ENCODE results near the gene LRRC14B. TPM values are rescaled to one million over a fixed set of nuclear protein-coding genes. Genes with fewer than 3 reads are reported as not detected.
"Not testable (repeated sequence)": the region's sequence is repeated elsewhere in the genome, so short reads cannot be mapped to it uniquely, and the experiment has no call there.

The LRRC14B gene
- total and polyA plus RNA-seq, 2 donors (not counting 1 experiment from before 2014, with no cell fraction given) = not detected

GRCh38 chr5:163338-163620, 28.0 kb upstream of the LRRC14B start:
- Histone ChIP-seq H3K27me3 (ENCODE audit: control insufficient read depth, insufficient read depth, low read length) (no peaks in the 10 kb centered on the region), H4K20me1 (ENCODE audit: control insufficient read depth, extremely low read depth, insufficient read depth, low read length) (no peaks in the 10 kb centered on the region), H3K27ac (ENCODE audit: insufficient read depth, low read length) (no peak overlapping the region), H3K9me3 (ENCODE audit: control insufficient read depth, insufficient read depth, low read depth, low read length) (no peaks in the 10 kb centered on the region), H2AFZ (ENCODE audit: low read length) (no peak overlapping the region), H3K4me2 (ENCODE audit: extremely low read depth, insufficient read depth, low read length) (no peak overlapping the region), H3K9ac (ENCODE audit: insufficient read depth, low read length) (no peak overlapping the region), H3K4me1 (ENCODE audit: control insufficient read depth, extremely low read depth, insufficient read depth, low read length) (peaks cover 8% of the 10 kb centered on the region), H3K36me3 (ENCODE audit: control insufficient read depth, insufficient read depth, low read length) (no peaks in the 10 kb centered on the region), H3K4me3 (replicated peaks in 1 of 4; ENCODE audit: control extremely low read depth in 1 of 4, insufficient read depth in 1 of 4, low read depth in 3 of 4, low read length in 4 of 4) (no peak overlapping the region), H3K79me2 (ENCODE audit: control insufficient read depth, insufficient read depth, low read length) (no peaks in the 10 kb centered on the region)
- no peak for TF ChIP-seq EZH2 (IDR thresholded peaks at IDR 0.05; ENCODE audit: low read length, missing control alignments)
- no peak for TF ChIP-seq CTCF (conservative IDR thresholded peaks at IDR 0.05 in 1 of 2, IDR thresholded peaks at IDR 0.05 in 1 of 2; ENCODE audit: low read depth in 1 of 2, low read length in 2 of 2)
- no peak for DNase-seq (ENCODE audit: low read depth in 2 of 2)

- Histone ChIP-seq H3K4me2 (ENCODE audit: extremely low read depth, insufficient read depth, low read length) (no peak overlapping the region), H3K9me3 (ENCODE audit: control insufficient read depth, insufficient read depth, low read depth, low read length) (no peaks in the 10 kb centered on the region), H4K20me1 (ENCODE audit: control insufficient read depth, extremely low read depth, insufficient read depth, low read length) (no peaks in the 10 kb centered on the region), H3K79me2 (ENCODE audit: control insufficient read depth, insufficient read depth, low read length) (no peaks in the 10 kb centered on the region), H3K27me3 (ENCODE audit: control insufficient read depth, insufficient read depth, low read length) (no peaks in the 10 kb centered on the region), H3K4me3 (replicated peaks in 1 of 4; ENCODE audit: control extremely low read depth in 1 of 4, insufficient read depth in 1 of 4, low read depth in 3 of 4, low read length in 4 of 4) (no peak overlapping the region), H3K27ac (ENCODE audit: insufficient read depth, low read length) (no peak overlapping the region), H3K9ac (ENCODE audit: insufficient read depth, low read length) (no peak overlapping the region), H2AFZ (ENCODE audit: low read length) (no peak overlapping the region), H3K36me3 (ENCODE audit: control insufficient read depth, insufficient read depth, low read length) (no peaks in the 10 kb centered on the region), H3K4me1 (ENCODE audit: control insufficient read depth, extremely low read depth, insufficient read depth, low read length) (peaks cover 8% of the 10 kb centered on the region)
- no peak for DNase-seq (ENCODE audit: low read depth in 2 of 2)
- TF ChIP-seq EZH2 (IDR thresholded peaks at IDR 0.05; ENCODE audit: low read length, missing control alignments) = no peak
Observed at GRCh38 chr5:163841-164240, 27.5 kb upstream of the LRRC14B start.

- no peak overlapping the region for H3K27ac ChIP-seq (ENCODE audit: insufficient read depth, low read length)
- H3K79me2 ChIP-seq (ENCODE audit: control insufficient read depth, insufficient read depth, low read length) = no peaks in the 10 kb centered on the region
- no peak for DNase-seq (ENCODE audit: low read depth in 2 of 2)
- H3K36me3 ChIP-seq (ENCODE audit: control insufficient read depth, insufficient read depth, low read length) = no peaks in the 10 kb centered on the region
- TF ChIP-seq CTCF (conservative IDR thresholded peaks at IDR 0.05 in 1 of 2, IDR thresholded peaks at IDR 0.05 in 1 of 2; ENCODE audit: low read depth in 1 of 2, low read length in 2 of 2) (no peak), EZH2 (IDR thresholded peaks at IDR 0.05; ENCODE audit: low read length, missing control alignments) (no peak)
- peaks cover 12% of the 10 kb centered on the region for H3K4me1 ChIP-seq (ENCODE audit: control insufficient read depth, extremely low read depth, insufficient read depth, low read length)
- no peaks in the 10 kb centered on the region for H4K20me1 ChIP-seq (ENCODE audit: control insufficient read depth, extremely low read depth, insufficient read depth, low read length)
- no peaks in the 10 kb centered on the region for H3K9me3 ChIP-seq (ENCODE audit: control insufficient read depth, insufficient read depth, low read depth, low read length)
- no peak overlapping the region for H2AFZ ChIP-seq (ENCODE audit: low read length)
- H3K27me3 ChIP-seq (ENCODE audit: control insufficient read depth, insufficient read depth, low read length) = no peaks in the 10 kb centered on the region
- H3K4me2 ChIP-seq (ENCODE audit: extremely low read depth, insufficient read depth, low read length) = no peak overlapping the region
- H3K4me3 ChIP-seq (replicated peaks in 1 of 4; ENCODE audit: control extremely low read depth in 1 of 4, insufficient read depth in 1 of 4, low read depth in 3 of 4, low read length in 4 of 4) = no peak overlapping the region
- no peak overlapping the region for H3K9ac ChIP-seq (ENCODE audit: insufficient read depth, low read length)
Observed at GRCh38 chr5:164244-164643, 27.1 kb upstream of the LRRC14B start.

DNA sequence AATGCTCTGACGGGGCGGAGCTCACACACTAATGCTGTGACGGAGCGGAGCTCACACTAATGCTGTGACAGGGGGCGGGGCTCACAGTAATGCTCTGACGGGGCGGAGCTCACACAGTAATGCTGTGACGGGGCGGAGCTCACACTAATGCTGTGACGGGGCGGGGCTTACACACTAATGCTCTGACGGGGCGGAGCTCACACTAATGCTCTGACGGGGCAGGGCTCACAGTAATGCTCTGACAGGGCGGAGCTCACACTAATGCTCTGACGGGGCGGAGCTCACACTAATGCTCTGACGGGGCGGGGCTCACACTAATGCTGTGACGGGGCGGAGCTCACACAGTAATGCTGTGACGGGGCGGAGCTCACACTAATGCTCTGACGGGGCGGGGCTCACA, 26.5 kb upstream of the LRRC14B start:
- not testable (repeated sequence) for H2AFZ ChIP-seq (ENCODE audit: low read length); H3K9me3 ChIP-seq (ENCODE audit: control insufficient read depth, insufficient read depth, low read depth, low read length); H3K36me3 ChIP-seq (ENCODE audit: control insufficient read depth, insufficient read depth, low read length); H4K20me1 ChIP-seq (ENCODE audit: control insufficient read depth, extremely low read depth, insufficient read depth, low read length); H3K27me3 ChIP-seq (ENCODE audit: control insufficient read depth, insufficient read depth, low read length); H3K4me2 ChIP-seq (ENCODE audit: extremely low read depth, insufficient read depth, low read length); H3K79me2 ChIP-seq (ENCODE audit: control insufficient read depth, insufficient read depth, low read length); H3K9ac ChIP-seq (ENCODE audit: insufficient read depth, low read length); DNase-seq (ENCODE audit: low read depth in 2 of 2); H3K4me3 ChIP-seq (replicated peaks in 1 of 4; ENCODE audit: control extremely low read depth in 1 of 4, insufficient read depth in 1 of 4, low read depth in 3 of 4, low read length in 4 of 4); H3K27ac ChIP-seq (ENCODE audit: insufficient read depth, low read length)
- H3K4me1 ChIP-seq (ENCODE audit: control insufficient read depth, extremely low read depth, insufficient read depth, low read length) = peaks cover 17% of the 10 kb centered on the region
